ENCODE data around the gene ATP23. TPM values are rescaled to one million over a fixed set of nuclear protein-coding genes. Genes with fewer than 3 reads are reported as not detected.

The ATP23 gene
- total and polyA plus RNA-seq, 4 experiments from 2014 or later, result 6.1 to 22.9 (median 11.7) TPM

DNA sequence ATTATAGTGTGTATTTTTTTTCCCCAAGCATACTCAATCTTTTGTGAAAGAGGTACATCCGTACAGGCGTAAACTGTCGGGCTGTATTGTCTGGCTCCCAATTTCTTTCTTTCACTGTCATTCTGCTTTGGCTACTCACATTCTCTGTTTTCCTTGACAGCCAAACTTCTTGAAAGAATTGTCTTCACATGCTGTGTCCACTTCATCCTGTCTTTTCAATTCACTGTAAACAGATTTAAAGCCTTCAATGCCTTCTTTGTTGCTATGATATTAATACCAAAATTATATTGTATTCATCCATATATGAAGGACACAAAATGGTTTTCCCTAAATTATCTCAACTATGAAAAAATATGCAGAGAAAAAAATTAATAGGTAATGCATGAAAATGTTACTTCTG lies 6.0 kb upstream of the ATP23 start:
- peak overlapping the region; percentile 98 to 100 (median 100) for H3K27ac Mint-ChIP-seq
- H3K36me3 ChIP-seq (ENCODE audit: insufficient read depth, low read length), result no peaks in the 10 kb centered on the region
- ChIA-PET POLR2A (ENCODE audit: partially characterized antibody) (no interaction called here), CTCF (ENCODE audit: partially characterized antibody) (no interaction called here)
- H3K4me3 ChIP-seq (ENCODE audit: low read length in 2 of 2), result peak overlapping the region; percentile 77 to 84
- H3K27me3 ChIP-seq (ENCODE audit: insufficient read depth, low read length), result no peaks in the 10 kb centered on the region
- peak overlapping the region; percentile 89 to 98 (median 94) for H3K4me3 Mint-ChIP-seq
- no peaks in the 10 kb centered on the region for H3K27me3 Mint-ChIP-seq
- peaks cover 18% of the 10 kb centered on the region for H3K4me1 ChIP-seq (ENCODE audit: insufficient read depth, low read length)
- intact Hi-C loops (cut with micrococcal nuclease), result loop anchor here (5.0 kb wide), 1 partner anchor 243 kb away; the partner anchor contains the start of gene OS9
- DNase-seq, result no peak
- H3K9me3 Mint-ChIP-seq, result peaks cover 0 to 2% (median 0%) of the 10 kb centered on the region in 8 donors
- H3K4me1 Mint-ChIP-seq, result peaks cover 12 to 28% (median 15%) of the 10 kb centered on the region in 4 donors
- H3K27ac ChIP-seq (ENCODE audit: low read depth, low read length), result peak overlapping the region; percentile 94
- no peaks in the 10 kb centered on the region for H3K9me3 ChIP-seq (ENCODE audit: control insufficient read depth in 1 of 2, low read length in 2 of 2)
- peaks cover 4 to 5% of the 10 kb centered on the region in 2 donors for H3K36me3 Mint-ChIP-seq

DNA sequence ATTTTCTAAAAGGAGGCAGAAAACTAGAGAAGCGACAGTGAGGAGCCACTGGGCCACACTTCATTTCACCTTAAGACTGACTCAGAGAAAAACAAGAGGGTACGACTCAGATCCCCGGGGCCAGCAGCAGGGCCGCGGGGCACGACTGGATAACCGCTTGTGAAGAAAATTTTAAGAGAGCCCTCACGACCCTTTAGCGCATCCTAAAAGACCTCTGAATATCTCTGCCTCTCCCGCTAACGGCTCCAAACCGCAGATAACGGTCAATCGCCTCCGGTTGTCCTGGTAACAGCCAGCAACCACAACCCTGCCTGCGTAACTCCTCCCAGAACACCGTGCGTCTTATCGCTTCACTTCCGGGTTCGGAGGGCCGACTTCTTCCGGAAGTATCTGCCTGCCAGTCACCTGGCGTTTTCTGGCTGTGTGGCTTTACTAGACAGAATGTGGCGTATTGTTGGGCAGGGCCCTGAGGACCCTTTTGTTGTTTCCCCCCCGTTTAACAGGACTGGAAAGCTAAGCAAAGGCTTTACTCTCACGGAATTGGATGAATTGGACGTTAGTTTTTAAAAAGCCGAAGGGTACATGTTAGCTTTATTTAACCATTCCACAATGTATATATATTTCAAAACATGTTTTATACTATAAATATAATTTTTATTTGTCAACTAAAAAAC lies 5.4 kb upstream of the ATP23 start:
- Mint-ChIP-seq H3K27me3 (no peaks in the 10 kb centered on the region), H3K36me3 (peaks cover 4 to 5% of the 10 kb centered on the region in 2 donors), H3K9me3 (peaks cover 0 to 2% (median 0%) of the 10 kb centered on the region in 8 donors), H3K4me3 (peak overlapping the region; percentile 89 to 98 (median 94)), H3K27ac (peak overlapping the region; percentile 98 to 100 (median 100)), H3K4me1 (peaks cover 18 to 34% (median 22%) of the 10 kb centered on the region in 4 donors)
- Histone ChIP-seq H3K9me3 (ENCODE audit: control insufficient read depth in 1 of 2, low read length in 2 of 2) (no peaks in the 10 kb centered on the region), H3K36me3 (ENCODE audit: insufficient read depth, low read length) (no peaks in the 10 kb centered on the region), H3K4me3 (ENCODE audit: low read length in 2 of 2) (peak overlapping the region; percentile 77 to 84), H3K4me1 (ENCODE audit: insufficient read depth, low read length) (peaks cover 24% of the 10 kb centered on the region), H3K27ac (ENCODE audit: low read depth, low read length) (peak overlapping the region; percentile 94), H3K27me3 (ENCODE audit: insufficient read depth, low read length) (no peaks in the 10 kb centered on the region)
- peak; percentile 92 to 97 (median 95) for DNase-seq
- intact Hi-C loops (cut with micrococcal nuclease), result loop anchor here (1.0 to 5.0 kb wide), 2 partner anchors 31 to 244 kb away; partner anchors contain the start of gene OS9
- ChIA-PET CTCF (ENCODE audit: partially characterized antibody) (interaction anchor here (0.6 kb wide), 1 partner anchor 118 kb away, joined by 3 read pairs; the partner anchor contains the start of gene AVIL), POLR2A (ENCODE audit: partially characterized antibody) (interaction anchor here (0.8 to 1.8 kb wide), 2 partner anchors 90 to 154 kb away, joined by 3 to 4 read pairs; partner anchors contain the start of gene CTDSP2)

DNA sequence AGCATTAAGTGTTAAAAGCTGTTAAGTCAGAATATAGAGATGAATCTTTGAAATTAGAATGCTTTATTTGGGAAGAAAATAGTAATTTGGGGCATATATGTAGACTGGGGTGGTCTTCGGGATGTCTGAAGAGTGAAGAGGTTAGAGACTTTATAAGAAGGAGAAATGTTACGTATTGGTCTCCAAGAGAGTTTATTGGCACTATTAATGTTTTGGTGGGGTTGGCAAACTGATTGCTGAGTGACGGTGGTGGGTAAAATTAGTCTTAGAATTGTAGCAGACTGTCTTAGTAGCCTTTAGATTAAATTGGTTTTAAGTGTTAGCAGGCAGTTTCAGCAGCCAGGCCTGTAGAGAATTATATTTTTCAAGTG lies 4.9 kb upstream of the ATP23 start:
- H3K27ac ChIP-seq (ENCODE audit: low read depth, low read length), result peak overlapping the region; percentile 94
- Mint-ChIP-seq H3K9me3 (peaks cover 0 to 2% (median 0%) of the 10 kb centered on the region in 8 donors), H3K27me3 (no peaks in the 10 kb centered on the region), H3K4me1 (peaks cover 19 to 39% (median 24%) of the 10 kb centered on the region in 4 donors), H3K27ac (peak overlapping the region; percentile 91 to 100 (median 100)), H3K36me3 (peaks cover 4 to 5% of the 10 kb centered on the region in 2 donors), H3K4me3 (peak overlapping the region in 7 of 8 donors; percentile 29 to 74 (median 61))
- H3K27me3 ChIP-seq (ENCODE audit: insufficient read depth, low read length), result no peaks in the 10 kb centered on the region
- DNase-seq, result no peak
- CTCF ChIA-PET (ENCODE audit: partially characterized antibody), result interaction anchor here (0.6 kb wide), 1 partner anchor 118 kb away, joined by 3 read pairs; the partner anchor contains the start of gene AVIL
- POLR2A ChIA-PET (ENCODE audit: partially characterized antibody), result interaction anchor here (0.8 to 1.8 kb wide), 2 partner anchors 90 to 155 kb away, joined by 3 to 4 read pairs; partner anchors contain the start of gene CTDSP2
- peak overlapping the region in 1 of 2 donors; percentile 84 for H3K4me3 ChIP-seq (ENCODE audit: low read length in 2 of 2)
- intact Hi-C loops (cut with micrococcal nuclease), result loop anchor here (1.0 to 5.0 kb wide), 2 partner anchors 31 to 244 kb away; partner anchors contain the start of gene OS9
- H3K36me3 ChIP-seq (ENCODE audit: insufficient read depth, low read length), result no peaks in the 10 kb centered on the region
- H3K4me1 ChIP-seq (ENCODE audit: insufficient read depth, low read length), result peaks cover 25% of the 10 kb centered on the region
- no peaks in the 10 kb centered on the region for H3K9me3 ChIP-seq (ENCODE audit: control insufficient read depth in 1 of 2, low read length in 2 of 2)

DNA sequence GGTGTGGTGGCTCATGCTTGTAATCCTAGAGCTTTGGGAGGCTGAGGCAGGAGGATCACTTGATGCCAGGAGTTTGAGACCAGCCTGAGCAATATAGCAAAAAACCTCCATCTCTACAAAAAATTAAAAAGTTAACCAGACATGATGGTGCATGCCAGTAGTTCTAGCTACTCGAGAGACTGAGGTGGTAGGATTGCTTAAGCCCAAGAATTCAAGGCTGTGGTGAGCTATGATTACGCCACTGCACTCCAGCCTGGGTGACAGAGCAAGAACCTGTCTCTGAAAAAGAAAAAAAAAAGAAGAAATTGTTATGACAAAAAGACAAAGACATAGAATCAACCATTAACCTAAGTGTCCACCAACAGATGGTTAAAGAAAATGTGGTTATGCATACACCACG lies 2.1 kb upstream of the ATP23 start:
- intact Hi-C loops (cut with micrococcal nuclease), result loop anchor here (5.0 kb wide), 1 partner anchor 247 kb away; the partner anchor contains the start of gene OS9

DNA sequence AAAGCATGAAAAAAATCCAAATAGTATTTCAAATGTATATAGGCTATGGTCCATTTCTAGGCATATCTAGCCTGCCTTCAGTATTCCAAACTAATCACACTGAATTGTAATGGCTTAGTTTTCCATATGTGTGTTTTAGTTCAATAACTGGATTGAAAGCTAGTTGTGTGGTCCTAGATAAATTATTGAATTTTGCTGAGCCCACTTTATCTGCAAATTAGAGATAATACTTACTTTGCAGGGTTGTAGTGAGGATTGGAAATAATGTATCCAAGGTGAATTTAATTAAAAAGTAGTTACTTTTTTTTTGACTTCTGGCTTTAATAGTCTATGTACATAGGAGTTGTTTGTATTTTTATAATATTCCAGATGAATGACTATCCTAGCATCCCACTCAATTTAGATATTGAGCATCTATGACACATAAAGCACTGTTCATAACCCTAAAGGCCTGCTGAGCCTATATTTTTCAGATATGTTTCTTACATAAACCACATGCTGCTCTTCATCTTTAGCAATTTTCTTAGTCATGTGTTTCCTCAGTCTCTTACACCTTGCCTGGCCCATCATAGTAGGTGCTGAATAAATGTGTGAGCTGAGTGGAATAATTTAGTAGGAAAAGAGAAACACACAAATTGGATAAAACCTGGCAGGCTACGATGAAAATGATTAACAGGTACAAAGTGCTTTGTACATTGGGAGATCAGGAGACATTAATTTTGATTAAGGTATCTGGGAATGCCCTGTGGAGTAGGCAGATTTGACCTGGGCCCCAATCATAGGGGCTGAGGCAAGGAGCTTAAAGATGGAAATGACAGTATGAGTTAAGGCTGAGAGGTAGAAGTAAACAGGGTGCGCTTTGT lies 1.1 kb upstream of the ATP23 start:
- Mint-ChIP-seq H3K27me3 (no peaks in the 10 kb centered on the region), H3K27ac (peak overlapping the region; percentile 85 to 100 (median 99)), H3K9me3 (peaks cover 0 to 2% (median 0%) of the 10 kb centered on the region in 8 donors), H3K4me3 (peak overlapping the region; percentile 96 to 99 (median 99)), H3K36me3 (peaks cover 0 to 5% of the 10 kb centered on the region in 2 donors), H3K4me1 (peaks cover 31 to 60% (median 40%) of the 10 kb centered on the region in 4 donors)
- Histone ChIP-seq H3K27me3 (ENCODE audit: insufficient read depth, low read length) (no peaks in the 10 kb centered on the region), H3K4me3 (ENCODE audit: low read length in 2 of 2) (peak overlapping the region; percentile 67 to 82), H3K36me3 (ENCODE audit: insufficient read depth, low read length) (no peaks in the 10 kb centered on the region), H3K27ac (ENCODE audit: low read depth, low read length) (peak overlapping the region; percentile 90), H3K9me3 (ENCODE audit: control insufficient read depth in 1 of 2, low read length in 2 of 2) (no peaks in the 10 kb centered on the region), H3K4me1 (ENCODE audit: insufficient read depth, low read length) (peaks cover 29% of the 10 kb centered on the region)
- CTCF ChIA-PET (ENCODE audit: partially characterized antibody), result no interaction called here
- no peak for DNase-seq
- POLR2A ChIA-PET (ENCODE audit: partially characterized antibody), result interaction anchor here (0.6 to 2.9 kb wide), 11 partner anchors 9 to 1812 kb away, joined by 3 to 11 read pairs (median 4); partner anchors contain the start of genes CTDSP2, ESYT1, MARCHF9 and TSFM
- intact Hi-C loops (cut with micrococcal nuclease), result loop anchor here (2.0 to 10.0 kb wide), 3 partner anchors 35 to 1655 kb away; partner anchors contain the start of genes CTDSP2 and SLC16A7

More for the DNA sequence above, 2.1 kb upstream of the ATP23 start:
- Mint-ChIP-seq H3K4me1 (peaks cover 31 to 61% (median 38%) of the 10 kb centered on the region in 4 donors), H3K9me3 (peaks cover 0 to 2% (median 0%) of the 10 kb centered on the region in 8 donors), H3K27ac (peak overlapping the region in 5 of 7 donors; percentile 32 to 85 (median 53)), H3K36me3 (peaks cover 0 to 5% of the 10 kb centered on the region in 2 donors), H3K27me3 (no peaks in the 10 kb centered on the region), H3K4me3 (peak overlapping the region in 3 of 8 donors; percentile 21 to 55 (median 55))
- peaks cover 33% of the 10 kb centered on the region for H3K4me1 ChIP-seq (ENCODE audit: insufficient read depth, low read length)
- ChIA-PET CTCF (ENCODE audit: partially characterized antibody) (no interaction called here), POLR2A (ENCODE audit: partially characterized antibody) (interaction anchor here (2.9 kb wide), 1 partner anchor 184 kb away, joined by 8 read pairs; the partner anchor contains the start of gene MARCHF9)
- DNase-seq, result no peak
- H3K27me3 ChIP-seq (ENCODE audit: insufficient read depth, low read length), result no peaks in the 10 kb centered on the region
- no peak overlapping the region for H3K27ac ChIP-seq (ENCODE audit: low read depth, low read length)
- H3K4me3 ChIP-seq (ENCODE audit: low read length in 2 of 2), result no peak overlapping the region
- H3K9me3 ChIP-seq (ENCODE audit: control insufficient read depth in 1 of 2, low read length in 2 of 2), result no peaks in the 10 kb centered on the region
- no peaks in the 10 kb centered on the region for H3K36me3 ChIP-seq (ENCODE audit: insufficient read depth, low read length)

DNA sequence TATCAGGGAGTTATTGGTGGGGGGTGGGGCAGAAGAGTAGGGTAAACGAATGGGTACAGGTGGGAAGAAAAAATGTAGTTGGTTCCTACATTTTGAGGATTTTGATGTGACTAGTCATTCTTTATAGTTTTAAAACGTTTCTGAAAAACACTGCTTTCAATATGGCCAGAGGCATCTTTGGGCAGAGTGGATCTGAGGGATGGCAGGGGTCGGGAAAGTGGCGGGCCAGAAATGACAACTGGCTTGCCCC lies 527 bp upstream of the ATP23 start:
- Histone ChIP-seq H3K36me3 (ENCODE audit: insufficient read depth, low read length) (no peaks in the 10 kb centered on the region), H3K27me3 (ENCODE audit: insufficient read depth, low read length) (no peaks in the 10 kb centered on the region), H3K4me1 (ENCODE audit: insufficient read depth, low read length) (peaks cover 24% of the 10 kb centered on the region), H3K4me3 (ENCODE audit: low read length in 2 of 2) (peak overlapping the region; percentile 67 to 82), H3K27ac (ENCODE audit: low read depth, low read length) (peak overlapping the region; percentile 90), H3K9me3 (ENCODE audit: control insufficient read depth in 1 of 2, low read length in 2 of 2) (no peaks in the 10 kb centered on the region)
- intact Hi-C loops (cut with micrococcal nuclease), result loop anchor here (2.0 to 10.0 kb wide), 3 partner anchors 36 to 1654 kb away; partner anchors contain the start of genes CTDSP2 and SLC16A7
- H3K27ac Mint-ChIP-seq, result peak overlapping the region; percentile 85 to 100 (median 99)
- no peaks in the 10 kb centered on the region for H3K27me3 Mint-ChIP-seq
- ChIA-PET CTCF (ENCODE audit: partially characterized antibody) (no interaction called here), POLR2A (ENCODE audit: partially characterized antibody) (interaction anchor here (0.6 to 2.9 kb wide), 12 partner anchors 9 to 1812 kb away, joined by 3 to 11 read pairs (median 4); partner anchors contain the start of genes CTDSP2, ESYT1, MARCHF9 and TSFM)
- peak overlapping the region; percentile 96 to 99 (median 99) for H3K4me3 Mint-ChIP-seq
- H3K9me3 Mint-ChIP-seq, result peaks cover 0 to 2% (median 0%) of the 10 kb centered on the region in 8 donors
- DNase-seq, result no peak
- H3K4me1 Mint-ChIP-seq, result peaks cover 27 to 54% (median 36%) of the 10 kb centered on the region in 4 donors
- H3K36me3 Mint-ChIP-seq, result peaks cover 0 to 2% of the 10 kb centered on the region in 2 donors
